Measurements from ENCODE around the gene TXNRD3. TPM values are rescaled to one million over a fixed set of nuclear protein-coding genes. Genes with fewer than 3 reads are reported as not detected.
"Not testable (repeated sequence)": the region's sequence is repeated elsewhere in the genome, so short reads cannot be mapped to it uniquely, and the experiment has no call there.

The TXNRD3 gene
- total RNA-seq, 1 donor from 2014 or later, result 12.7 TPM

- DNase-seq (ENCODE audit: low read depth, low spot score), result not testable (repeated sequence)
Observed at GRCh38 chr3:126595479-126595878, 59.4 kb downstream of the TXNRD3 start.

GRCh38 chr3:126591515-126591914, 63.4 kb downstream of the TXNRD3 start:
- not testable (repeated sequence) for DNase-seq (ENCODE audit: low read depth, low spot score)

GRCh38 chr3:126582311-126582710, 72.6 kb downstream of the TXNRD3 start:
- DNase-seq (ENCODE audit: low read depth, low spot score), result no peak

DNA sequence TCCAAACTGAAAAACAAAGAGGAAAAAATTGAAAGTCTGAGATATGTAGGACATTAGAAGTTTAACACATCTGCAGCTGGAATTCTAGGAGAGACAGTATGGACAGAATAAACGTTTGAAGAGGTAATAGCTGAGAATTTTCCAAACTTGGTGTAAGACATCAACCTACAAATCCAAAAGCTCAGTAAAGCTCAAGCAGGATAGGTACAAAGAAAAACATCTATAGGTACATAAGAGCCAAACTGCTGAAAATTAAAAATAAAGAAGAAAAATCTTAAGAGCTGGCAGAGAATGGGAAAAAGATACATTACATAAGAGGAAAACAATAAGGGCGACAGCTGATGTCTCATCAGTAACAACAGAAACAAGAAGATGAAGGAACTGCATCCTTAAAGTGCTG, 73.4 kb downstream of the TXNRD3 start:
- no peak for DNase-seq (ENCODE audit: low read depth, low spot score)

DNA sequence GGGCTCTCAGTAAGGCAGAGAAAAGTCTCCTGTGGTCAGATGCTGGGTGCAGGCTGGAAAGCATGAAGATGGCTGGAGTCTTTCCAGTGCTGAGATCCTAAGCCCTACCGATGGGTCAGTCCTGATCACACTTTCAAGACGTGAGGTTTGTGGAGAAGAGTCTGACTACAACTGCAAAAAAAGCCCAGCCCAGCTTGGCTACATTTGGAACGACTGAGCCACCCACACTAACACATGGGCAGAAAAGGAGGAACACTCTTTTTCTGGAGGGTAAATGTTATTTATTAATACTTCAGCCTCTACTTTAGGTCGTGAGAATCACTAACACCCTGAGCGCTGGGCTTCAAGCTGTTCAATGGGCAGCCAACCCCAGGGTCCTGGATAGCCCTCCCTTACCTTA, 74.2 kb downstream of the TXNRD3 start:
- DNase-seq (ENCODE audit: low read depth, low spot score), result no peak

DNA sequence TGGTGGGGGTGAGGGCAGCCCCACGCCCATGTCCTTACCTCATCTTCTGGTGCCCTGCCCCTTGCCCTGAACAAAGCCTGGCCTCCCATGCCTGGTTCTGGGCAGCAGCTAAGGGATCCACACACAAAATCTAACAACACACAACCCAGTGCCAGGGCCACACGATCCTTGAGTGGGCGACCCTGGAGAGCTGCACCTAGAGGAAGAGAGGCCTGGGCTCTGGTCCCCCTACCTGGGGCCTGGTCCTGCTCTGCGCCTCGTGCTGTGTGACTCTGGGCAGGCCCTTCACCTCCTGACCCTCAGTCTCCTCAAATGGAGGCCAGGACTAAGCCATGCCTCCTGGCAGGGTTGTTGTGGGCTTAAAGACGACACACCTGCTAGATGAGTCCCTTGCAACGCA, 76.2 kb downstream of the TXNRD3 start:
- DNase-seq (ENCODE audit: low read depth, low spot score), result no peak

DNA sequence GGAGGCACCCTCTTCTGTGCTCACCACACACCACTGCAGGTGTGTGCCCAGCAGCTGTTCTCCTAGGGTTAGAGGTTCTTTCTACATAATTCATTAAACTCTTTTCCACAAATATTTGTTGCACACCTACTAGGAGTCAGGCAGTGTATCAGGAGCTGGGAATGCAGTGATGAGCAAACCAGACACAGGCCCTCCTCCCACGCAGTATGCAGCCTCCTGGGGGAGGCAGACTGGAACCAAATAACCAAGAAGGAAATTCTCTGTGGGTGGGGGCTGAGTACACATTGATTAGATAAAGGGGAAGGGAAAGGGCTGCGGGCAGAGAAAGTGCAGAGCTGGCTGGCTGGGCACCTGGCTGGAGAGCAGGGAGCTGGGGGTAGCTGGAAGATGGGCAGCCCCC, 77.7 kb downstream of the TXNRD3 start:
- no peak for DNase-seq (ENCODE audit: low read depth, low spot score)

GRCh38 chr3:126573492-126574117, 81.3 kb downstream of the TXNRD3 start:
- no peak for DNase-seq (ENCODE audit: low read depth, low spot score)

GRCh38 chr3:126571078-126571477, 83.8 kb downstream of the TXNRD3 start:
- DNase-seq (ENCODE audit: low read depth, low spot score), result no peak

DNA sequence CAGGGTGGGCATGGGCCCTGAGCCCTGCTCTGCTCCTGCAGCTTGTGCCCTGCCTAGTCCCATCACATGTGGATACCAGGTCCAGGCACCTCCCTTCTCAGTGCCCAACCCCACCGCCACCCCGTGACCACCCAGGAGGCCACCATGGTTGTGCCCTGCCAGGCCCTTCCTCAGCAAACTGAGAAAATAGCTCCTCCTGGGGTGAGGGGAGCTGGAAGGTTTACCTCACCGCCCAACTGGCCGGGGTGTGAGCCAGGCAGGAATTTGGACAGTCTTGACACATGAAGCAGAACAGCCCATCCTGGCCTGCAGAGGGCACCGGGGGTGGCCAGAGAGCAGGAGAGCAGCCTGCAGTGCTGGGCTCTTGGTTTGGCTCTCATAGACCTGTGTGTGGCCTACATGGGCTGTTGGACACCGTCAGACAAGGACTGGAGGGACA, 84.8 kb downstream of the TXNRD3 start:
- DNase-seq (ENCODE audit: low read depth, low spot score), result no peak

GRCh38 chr3:126569390-126569975, 85.4 kb downstream of the TXNRD3 start:
- DNase-seq (ENCODE audit: low read depth, low spot score), result no peak

- DNase-seq (ENCODE audit: low read depth, low spot score), result no peak
Observed at GRCh38 chr3:126568776-126569342, 86.1 kb downstream of the TXNRD3 start.

DNA sequence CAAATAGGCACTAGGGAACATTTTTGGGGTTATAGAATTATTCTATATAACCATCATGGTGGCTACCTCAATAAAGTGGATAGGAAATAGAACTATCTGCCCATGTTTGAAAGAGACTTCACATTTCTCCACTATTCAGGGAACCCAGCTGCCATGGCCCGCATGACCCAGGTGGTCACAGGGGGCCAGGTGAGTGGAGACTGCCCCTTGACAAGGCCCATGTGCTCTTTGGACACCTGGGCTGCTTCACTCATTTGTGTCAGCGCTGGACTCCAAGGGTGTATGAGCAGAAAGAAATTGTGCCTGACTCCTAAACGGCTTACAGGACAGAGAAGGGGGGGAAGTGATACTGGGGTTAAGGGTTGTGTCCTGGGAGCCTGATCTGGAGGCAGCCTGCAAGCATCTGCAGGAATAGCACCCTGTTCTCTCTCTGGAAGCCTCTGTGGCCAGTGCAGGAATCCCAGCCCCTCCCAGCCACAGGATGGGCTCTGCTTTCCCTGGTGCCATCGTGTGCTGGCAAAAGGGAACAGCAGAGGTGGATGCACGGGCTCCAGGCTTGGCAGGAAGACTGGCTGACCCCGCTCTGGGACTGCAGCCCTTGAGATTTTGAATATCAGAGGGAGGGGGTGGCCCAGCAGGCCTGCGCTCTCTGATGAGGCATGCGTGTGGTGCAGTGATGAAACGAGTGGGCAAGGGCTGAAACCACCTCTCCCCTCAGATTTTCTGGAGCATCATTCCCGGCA, 87.1 kb downstream of the TXNRD3 start:
- DNase-seq (ENCODE audit: low read depth, low spot score), result no peak

GRCh38 chr3:126562737-126563276, 92.1 kb downstream of the TXNRD3 start:
- no peak for DNase-seq (ENCODE audit: low read depth, low spot score)

DNA sequence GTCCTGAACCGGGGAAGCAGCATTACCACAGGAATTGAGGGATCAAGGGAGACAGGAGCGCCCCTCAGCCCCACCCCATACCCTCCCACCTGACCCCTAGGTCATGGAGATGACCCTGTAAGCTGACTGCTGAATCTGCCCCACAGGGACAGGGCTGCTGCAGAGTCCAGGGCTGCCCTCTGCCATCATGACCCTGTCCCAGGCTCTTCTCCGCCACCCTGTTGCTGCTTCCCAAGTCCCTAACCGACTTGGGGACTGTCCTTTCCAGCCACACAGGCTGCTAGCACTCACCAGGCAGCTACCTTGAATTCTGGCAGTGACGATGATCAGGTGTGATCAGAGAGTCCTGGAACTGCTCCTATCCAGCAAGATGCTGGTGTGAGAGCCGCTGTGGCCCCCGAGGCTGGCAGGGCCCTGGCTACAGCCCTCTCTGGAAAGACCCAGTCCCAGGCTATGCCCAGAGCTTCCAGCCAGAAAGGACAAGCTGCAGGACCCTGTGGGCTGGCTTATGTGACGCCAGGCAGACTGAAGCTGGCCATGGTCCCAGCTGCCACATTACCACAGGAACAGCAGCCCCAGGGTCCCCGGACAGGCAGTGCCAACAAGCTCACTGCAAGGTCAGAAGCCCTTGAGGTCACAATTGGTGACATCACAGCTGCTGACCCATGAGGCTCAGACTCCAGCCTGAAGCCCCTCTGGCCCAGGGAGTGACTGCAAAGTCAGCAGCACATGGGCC, 96.4 kb downstream of the TXNRD3 start, which contains the start of gene C3orf22:
Gene C3orf22, minus strand, starts transcription at position 597 of the 736 bp plus-strand sequence. CDS start 5,542 bp downstream, outside the sequence.
- DNase-seq (ENCODE audit: low read depth, low spot score), result no peak

GRCh38 chr3:126557761-126558160, 97.2 kb downstream of the TXNRD3 start:
- DNase-seq (ENCODE audit: low read depth, low spot score), result no peak

- no peak for DNase-seq (ENCODE audit: low read depth, low spot score)
Observed at GRCh38 chr3:126557415-126557745, 97.5 kb downstream of the TXNRD3 start.
